Measurements from ENCODE around the gene PATL2.
"Not testable (repeated sequence)": the region's sequence is repeated elsewhere in the genome, so short reads cannot be mapped to it uniquely, and the experiment has no call there.

The PATL2 gene

DNA sequence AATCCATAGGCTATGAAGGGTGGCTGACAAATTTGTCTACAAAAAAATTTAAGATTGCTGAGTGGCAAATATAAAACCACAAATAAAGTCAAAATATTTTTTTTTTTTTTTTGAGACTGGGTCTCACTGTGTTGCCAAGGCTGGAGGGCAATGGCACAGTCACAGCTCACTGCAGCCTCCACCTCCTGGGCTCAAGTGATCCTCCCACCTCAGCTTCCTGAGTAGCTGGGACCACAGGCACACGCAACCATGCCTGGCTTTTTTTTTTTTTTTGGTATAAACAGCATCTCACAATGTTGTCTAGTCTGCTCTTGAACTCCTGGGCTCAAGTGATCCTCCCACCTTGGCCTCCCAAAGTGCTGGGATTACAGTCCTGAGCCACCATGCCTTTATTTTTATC lies 20.9 kb downstream of the PATL2 start:
- DNase-seq: not testable (repeated sequence)

DNA sequence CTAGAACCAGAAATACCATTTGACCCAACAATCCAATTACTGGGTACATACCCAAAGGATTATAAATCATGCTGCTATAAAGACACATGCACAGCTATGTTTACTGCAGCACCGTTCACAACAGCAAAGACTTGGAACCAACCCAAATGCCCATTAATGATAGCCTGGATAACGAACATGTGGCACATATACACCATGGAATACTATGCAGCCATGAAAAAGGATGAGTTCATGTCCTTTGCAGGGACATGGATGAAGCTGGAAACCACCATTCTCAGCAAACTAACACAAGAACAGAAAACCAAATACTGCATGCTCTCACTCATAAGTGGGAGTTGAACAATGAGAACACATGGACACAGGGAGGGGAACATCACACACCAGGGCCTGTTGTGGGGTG lies 21.8 kb downstream of the PATL2 start:
- not testable (repeated sequence) for DNase-seq

DNA sequence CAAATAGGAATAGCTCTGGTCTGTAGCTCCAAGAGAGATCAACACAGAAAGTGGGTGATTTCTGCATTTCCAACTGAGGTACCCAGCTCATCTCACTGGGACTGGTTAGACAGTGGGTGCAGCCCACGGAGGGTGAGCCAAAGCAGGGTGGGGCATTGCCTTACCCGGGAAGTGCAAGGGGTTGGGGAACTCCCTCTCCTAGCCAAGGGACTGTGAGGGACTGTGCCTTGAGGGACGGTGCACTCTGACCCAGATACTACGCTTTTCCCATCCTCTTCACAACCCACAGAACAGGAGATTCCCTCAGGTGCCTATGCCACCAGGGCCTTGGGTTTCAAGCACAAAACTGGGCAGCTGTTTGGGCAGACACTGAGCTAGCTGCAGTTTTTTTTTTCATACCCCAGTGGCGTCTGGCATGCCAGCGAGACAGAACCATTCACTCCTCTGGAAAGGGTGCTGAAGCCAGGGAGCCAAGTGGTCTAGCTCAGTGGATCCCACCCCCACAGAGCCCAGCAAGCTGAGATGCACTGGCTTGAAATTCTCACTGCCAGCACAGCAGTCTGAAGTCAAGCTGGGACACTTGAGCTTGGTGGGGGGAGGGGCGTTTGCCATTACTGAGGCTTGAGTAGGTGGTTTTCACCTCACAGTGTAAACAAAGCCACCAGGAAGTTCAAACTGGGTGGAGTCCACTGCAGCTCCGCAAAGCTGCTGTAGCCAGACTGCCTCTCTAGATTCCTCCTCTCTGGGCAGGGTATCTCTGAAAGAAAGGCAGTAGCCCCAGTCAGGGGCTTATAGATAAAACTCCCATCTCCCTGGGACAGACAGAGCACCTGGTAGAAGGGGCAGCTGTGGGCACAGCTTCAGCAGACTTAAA lies 28.1 kb downstream of the PATL2 start:
- peak; percentile 52 for DNase-seq

DNA sequence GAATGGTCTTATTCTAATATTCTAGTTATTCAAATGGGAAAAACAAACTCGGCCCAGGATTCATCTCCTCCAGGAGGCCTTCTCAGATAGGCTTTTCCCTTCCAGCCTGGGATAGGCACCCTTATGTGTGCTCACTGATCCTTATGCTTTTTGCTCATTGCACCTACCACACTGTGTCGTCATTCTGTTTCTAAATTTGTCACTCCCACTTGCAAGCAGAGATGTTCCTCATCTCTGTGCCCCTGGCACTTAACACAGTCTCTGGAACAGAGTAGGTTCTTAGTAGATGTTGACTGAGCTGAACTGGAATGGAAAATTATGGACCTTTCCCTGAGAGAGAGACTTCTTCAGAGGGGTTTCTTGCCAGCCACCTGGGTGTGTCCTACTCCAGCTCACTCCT lies 28.9 kb downstream of the PATL2 start:
- DNase-seq: no peak

DNA sequence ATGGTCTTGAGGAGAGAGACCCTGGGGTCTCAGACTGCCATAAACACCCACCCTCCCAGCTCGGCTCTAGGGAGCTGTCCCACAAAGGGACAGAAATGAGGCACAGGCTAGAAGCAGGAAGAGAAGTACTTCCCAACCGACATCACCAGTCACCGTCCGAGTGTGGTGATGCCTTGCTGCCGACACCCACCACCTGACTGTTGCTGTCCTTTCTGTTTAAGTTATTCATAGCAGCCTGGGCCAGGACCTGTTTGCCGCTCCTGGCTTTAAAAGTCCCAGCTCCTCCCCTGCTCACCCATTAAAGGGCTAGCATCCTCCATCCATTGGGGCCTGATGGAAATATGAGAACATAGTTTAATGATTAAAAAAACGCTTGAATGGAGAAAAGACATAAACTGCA lies 34.4 kb downstream of the PATL2 start:
- DNase-seq: peak; percentile 23

DNA sequence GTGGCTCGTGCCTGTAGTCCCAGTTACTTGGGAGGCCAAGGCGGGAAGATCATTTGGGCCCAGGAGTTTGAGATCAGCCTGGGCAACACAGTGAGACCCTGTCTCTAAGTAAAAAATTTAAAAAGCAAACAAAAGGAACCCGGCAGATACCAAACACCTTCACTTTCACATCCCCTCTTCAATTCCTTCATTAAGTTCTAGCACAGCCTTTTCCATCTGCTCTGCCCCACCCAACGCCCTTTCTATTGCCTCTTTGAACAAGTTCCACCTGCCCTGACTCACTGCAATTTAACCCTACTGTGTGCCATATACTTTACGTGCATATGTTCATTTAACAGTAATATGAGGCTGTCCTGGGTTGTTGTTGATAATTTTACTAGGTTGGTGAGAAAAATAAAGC lies 35.2 kb downstream of the PATL2 start:
- DNase-seq: no peak

DNA sequence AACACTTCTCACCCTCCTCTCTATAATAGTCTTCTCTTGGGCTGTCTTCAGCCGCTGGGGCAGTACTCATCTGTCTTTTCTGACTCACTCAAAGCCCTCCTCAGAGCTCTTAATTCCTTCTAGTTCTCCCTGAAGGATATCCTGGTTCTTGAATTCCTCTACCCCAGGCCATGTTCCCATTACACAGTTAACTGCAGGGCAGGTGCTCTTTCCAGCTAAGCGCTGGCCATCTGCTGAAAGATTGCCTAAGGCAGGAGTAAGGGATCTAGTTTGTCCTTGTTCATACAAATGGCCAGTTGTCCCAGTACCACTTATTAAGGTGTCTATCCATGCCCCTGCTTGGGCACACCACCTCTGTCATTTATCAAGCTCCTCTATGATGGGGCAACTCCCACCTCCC lies 37.5 kb downstream of the PATL2 start:
- no peak for DNase-seq

DNA sequence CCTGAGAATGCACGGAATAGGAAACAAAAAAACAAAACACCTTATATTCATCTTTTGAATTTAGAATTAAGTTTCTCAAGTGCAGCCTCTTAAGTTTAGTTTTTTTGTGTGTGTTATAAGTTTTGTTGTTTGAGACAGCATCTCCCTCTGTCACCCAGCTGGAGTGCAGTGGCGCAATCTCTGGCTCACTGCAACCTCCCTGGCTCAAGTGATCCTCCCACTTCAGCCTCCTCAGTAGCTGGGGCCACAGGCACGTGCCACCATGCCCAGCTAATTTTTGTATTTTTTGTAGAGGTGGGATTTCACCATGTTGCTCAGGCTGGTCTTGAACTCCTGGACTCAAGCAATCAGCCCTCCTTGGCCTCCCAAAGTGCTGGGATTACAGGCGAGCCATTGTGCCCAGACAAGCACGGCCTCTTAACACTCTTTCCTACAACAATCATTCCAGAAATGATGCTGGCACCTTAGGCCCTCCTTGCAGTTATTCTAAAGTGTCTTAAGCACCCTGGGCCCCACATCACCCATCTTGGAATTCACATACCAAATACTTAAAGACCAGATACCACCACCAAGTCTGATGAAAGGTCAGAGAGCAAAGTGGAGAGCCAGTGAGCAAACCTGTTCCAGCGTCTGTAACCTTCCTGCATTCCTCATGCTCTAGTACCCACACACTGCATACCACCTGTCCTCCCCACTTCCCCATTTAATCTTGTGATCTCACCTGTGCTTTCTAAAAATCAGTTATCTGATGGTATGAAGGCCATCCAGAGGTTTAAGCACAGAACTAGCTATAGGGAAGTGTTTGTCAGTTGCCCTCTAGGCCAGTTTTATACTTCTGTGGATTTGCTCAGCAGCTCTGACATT lies 40.8 kb downstream of the PATL2 start:
- no peak for DNase-seq

DNA sequence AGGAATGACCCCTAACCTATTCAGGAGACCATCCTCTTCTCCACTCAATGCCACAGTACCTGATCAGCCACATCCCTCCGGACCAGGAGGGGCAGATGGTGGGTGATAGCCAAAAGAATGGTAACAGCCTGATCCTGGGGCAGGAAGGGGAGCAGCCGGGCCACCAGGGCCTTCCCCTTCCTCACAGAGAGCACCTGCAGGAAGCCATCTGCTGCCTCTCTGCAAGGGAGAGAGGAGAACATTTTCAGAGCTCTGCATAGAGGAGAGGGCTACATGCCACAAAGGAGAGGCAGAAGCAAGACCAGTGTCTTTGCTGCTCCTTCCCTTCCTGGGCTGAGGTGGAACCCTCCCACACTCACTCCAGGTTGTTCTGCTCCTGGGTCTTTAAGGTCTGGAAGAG lies 42.2 kb downstream of the PATL2 start:
- no peak for DNase-seq

DNA sequence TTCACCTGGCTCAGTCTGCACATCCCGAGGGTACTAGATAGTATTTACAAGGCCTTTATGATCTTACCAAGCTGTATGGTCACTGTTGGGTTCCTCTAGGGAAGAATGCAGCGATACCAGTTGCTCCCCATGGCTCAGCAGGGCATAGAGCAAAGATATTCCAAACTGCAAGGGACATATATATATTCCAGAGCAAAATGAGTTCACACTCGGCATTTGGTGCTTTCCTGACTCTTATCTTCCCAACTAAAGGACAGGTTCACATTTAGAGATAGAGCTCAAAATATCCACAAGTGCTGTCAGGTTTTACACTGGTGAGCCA lies 44.1 kb downstream of the PATL2 start:
- DNase-seq: no peak

DNA sequence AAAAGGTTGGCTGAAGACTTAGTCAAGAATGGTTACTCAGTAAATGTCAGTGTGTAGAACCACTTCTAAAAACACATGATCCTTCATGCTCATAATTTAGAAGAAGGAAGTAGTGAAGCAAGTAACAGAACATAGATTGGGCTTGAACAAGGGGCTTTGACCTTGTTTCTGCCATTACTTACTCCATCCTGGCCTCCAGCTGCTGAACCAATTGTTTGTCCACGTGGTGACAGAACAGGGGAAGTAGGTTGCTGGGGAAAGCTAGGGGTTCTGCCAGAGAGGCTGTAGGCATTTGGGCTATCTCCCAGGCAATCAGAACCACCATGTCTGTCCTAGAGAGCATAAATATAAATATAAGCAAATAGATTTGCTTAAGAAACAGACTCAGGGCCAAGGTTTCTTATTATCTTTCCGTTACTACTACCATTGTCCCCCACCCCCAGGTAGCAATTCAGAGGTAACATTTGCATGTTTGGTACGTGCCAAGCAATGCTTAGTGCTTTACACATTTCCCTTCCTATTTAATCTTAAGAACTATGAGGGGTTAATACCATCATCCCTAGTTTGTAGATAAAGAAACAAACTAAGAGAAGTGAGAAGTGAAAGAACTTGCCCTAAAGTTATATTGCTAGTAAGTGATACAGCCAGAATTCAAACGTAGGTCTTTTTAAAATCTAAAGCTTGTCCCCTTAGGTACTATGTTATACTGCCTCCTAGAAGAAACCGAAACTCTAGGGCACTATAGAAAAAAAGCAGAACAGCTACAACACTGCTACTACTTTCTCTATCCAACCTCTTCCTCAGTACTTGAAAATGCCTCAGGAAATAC lies 44.7 kb downstream of the PATL2 start:
- no peak for DNase-seq

DNA sequence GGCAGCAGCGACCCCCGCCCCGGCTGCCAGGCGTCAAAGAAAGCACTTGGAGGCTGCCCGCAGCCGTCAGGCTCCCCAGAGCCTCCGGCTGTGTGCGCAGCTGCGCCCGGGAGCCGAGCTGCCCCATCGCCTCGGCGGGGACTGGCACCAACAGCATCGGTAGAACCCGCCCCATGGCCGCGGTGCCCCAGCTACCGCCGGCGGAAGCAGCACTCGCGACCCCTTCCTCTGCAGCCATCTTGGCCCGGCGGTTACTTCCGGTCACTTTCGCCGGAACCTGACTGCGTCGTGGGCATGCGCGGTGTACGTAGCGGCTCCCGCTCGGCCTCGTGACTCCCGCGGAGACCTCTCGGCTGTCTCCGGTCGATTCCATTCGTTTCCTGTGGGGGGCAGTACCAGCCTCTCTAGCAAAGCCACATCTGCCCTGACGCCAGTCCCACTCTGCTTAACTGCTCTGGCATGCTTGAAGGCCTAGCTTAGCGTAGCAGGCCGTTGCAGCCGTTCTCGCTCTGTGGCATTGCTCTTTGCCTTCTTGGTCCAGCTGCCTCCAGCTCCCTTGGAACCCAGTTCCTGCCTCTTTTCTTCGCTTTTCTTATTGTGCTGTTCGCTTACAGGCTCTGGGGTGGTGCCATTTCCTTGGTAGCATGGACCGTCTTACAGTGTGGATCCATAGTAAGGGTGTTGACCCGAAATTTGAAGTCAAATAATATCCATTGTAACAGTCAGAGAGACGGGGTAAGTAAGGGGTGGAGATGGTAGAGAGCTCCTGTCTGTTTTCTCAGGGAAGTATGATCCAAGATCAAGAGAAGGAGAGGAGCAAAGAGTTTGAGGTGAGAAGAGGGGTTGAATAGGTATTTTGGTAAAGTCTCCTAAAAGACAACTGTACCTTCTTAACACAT lies 47.5 kb downstream of the PATL2 start, which contains the start of gene SPG11:
TSS of gene SPG11 (minus strand) at position 253 of the 899 bp plus-strand sequence. CDS start at position 238, 15 bp downstream.
- DNase-seq: peak; percentile 92

DNA sequence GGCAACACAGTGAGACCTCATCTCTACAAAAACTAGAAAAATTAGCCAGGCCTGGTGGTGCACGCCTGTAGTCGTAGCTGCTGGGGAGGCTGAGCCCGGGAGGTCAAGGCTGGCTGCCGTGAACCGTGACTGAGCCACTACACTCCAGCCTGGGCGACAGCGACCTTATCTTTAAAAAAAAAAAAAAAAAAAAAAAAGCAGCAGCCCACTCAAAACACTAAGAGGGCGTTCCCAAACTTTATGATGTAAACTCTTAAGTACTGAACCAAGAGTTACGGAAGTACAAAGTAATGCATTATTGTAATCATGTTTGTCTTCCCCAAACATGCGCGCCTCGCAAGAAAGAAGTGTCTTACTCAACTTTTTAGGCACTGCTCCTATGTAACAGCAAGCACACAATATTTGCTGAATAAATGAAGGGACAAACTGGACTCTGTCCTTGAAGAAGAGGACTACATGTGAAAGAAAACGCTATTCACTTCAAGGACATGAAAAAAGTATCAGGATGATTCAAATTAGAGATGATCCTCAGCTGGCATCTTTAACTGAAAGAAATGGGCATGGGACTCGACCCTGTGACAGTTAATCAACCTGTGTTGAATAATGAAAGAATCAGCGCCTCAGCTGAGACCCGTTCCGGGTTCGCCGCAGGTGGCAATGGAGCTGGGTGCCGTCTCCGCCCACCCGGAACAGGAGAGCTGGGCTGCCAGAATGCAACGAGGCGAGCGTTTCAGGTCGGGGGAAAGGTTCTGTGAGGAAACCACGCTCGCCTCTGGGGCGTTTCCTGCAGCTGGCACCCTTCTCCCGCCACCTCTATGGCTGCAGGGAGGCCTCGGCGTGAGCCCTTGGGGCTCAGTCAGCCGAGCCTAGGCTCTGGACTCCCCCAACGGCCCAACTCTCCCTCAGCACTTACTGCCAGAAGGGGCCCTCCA lies 48.4 kb downstream of the PATL2 start:
- peak; percentile 71 for DNase-seq

DNA sequence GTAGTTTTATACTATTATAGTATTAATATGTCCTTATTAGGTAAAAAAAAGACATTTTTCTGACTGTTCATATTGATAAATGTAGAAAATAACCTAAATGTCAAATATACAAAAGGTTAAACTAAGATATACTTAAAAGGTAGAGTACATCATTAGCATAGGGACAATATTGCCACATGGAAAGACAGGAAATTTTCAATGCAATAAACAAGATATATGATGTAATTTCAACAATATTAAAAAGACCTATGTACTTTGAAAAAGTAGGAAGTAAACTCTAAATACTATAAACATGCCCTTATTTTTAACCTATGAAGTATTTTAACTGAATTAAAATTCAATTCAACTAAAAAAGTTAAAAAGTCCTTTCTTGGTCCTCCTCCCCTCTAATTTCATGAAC lies 49.5 kb downstream of the PATL2 start:
- no peak for DNase-seq

DNA sequence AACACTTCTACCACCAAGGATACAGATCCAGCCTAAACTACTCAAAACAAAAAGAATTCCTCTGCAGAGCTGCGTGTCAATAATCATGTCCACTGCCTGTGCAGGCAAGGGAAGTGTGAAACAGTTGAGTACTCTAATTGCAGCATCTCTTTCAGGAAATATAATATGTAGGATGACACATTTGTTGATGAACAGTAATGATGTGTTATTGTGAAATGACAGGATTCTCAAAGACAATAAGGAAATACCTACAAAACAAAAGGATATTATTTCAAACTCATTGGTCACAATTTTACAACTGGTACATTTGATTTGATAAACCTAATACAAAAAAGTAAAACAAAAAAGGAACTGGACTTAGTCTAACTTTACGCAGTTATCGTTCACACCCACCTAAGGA lies 52.1 kb downstream of the PATL2 start:
- no peak for DNase-seq

DNA sequence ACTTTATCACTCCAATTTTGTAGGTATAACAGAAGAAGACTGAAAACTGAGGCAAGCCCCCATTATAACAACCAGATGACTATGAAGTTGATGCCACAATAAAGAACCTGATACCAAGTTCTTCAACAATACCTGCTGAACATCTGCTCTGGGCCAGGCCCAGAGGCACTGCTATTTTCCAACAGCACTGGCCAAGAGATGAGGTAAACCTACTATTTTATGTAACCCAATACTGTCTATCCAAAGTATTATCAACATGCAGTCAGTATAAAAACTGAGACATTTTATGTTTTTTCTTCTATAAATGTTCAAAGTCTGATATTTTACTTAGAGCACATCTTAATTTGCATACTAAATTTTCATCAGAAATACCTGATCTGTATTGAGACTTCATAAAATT lies 53.7 kb downstream of the PATL2 start:
- DNase-seq: no peak

DNA sequence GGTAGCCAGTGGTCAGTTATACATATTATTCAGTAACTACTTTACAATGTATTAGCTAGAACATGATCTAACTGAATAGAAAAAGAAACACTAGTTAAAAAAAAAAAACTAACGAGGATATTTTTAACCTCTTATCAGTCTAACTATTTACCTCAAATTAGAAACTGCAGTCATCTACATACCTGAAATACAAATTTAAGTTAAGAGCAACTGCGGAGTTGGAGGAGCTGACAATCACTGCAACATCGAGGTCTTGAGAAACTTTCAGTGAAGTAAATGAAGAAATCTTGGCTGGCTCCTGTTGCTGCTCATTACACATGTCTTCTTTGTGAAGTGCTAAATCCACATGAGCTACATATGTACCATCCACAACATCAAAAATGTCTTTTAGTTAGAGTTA lies 54.2 kb downstream of the PATL2 start:
- no peak for DNase-seq

DNA sequence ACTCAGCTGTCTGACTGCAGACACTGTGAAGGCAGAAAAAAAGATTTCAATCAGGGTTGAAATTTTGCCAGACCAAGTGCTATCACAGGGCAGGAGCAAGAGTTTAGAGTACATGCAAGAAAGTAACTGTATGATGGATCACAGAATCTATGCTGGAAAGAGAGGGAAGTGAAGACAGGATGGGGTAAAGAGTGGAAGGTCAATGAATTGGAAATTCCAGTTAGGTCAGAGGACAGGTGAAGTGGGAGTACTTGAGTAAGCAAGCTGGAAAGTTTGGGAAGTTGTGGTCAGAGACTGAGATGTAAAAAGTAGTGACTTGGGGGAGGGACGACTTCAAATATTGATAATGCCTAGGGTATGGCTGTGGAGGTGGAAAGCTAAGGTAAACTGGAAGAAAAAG lies 54.8 kb downstream of the PATL2 start:
- no peak for DNase-seq

DNA sequence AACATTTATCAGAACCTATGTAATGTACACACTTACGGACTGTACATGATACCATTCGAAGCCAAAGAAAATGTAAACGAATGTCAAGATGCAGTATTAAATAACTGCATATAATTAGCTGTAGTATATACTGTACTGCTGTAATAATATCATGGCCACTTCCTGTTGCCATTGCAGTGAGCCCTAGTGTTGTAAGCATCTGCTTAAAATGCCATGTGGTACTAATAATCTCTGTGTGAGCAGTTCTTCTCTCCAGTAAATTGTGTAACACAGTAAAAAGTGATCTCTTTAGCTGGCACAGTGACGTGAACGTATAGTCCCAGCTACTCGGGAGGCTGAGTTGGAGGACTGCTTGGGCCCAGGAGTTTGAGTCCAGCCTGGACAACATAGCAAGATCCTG lies 56.3 kb downstream of the PATL2 start:
- DNase-seq: no peak

DNA sequence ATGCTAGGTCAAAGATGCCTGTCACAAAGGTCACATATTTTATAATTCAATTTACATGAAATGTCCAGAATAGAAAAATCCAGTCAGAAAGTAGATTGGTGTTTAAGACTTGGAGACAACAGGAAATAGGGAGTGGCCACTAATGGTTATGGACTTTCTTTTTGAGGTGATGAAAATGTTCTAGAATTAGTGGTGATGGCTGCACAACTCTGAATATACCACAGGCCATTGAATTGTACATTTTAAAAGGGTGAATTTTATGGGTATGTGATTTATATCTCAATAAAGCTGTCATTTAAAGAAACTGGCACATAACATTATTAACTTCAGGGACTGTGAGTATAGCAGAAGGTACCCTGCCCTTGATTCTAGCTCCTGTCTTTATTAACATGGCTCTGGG lies 63.5 kb downstream of the PATL2 start:
- DNase-seq: no peak

DNA sequence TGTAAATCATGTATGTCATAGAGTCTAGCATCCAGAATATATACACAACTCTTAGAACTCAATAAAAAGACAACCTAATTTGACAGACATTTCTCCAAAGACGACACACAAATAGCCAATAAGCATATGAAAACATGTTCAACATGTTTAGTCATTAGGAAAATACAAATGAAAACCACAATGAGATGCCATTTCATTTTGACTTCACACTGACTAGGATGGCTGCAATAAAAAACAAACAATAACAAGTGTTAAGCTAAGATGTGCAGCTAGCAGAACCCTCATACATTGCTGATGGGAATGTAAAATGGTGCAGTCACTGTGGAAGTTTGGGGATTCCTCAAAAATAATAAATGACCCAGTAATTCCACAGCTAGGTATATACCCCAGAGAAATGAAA lies 64.1 kb downstream of the PATL2 start:
- no peak for DNase-seq
